GM12878 (cell line): Measurements from ENCODE around the gene GH1.
"Not testable (repeated sequence)": the region's sequence is repeated elsewhere in the genome, so short reads cannot be mapped to it uniquely, and the experiment has no call there.

Experiments
- DPF2 ChIP-seq: fragments of 450-650 bp; IDR thresholded peaks from 2 replicates; pipeline ENCODE4 v1.6.1; 2017; ENCODE audit warnings: mild to moderate bottlenecking
- NRF1 ChIP-seq: conservative IDR thresholded peaks from 2 replicates; pipeline ENCODE4 v1.6.1; 2011; ENCODE audit warnings: mild to moderate bottlenecking, low read depth, low read length, improper control_type of control experiment

- not testable (repeated sequence) for TF ChIP-seq DPF2, NRF1
These were observed 16.7 kb downstream of the GH1 start for GRCh38 chr17:63901971-63902370.
